AG20443 (cell line): ENCODE results near the gene PAGR1.
"Not testable (repeated sequence)": the region's sequence is repeated elsewhere in the genome, so short reads cannot be mapped to it uniquely, and the experiment has no call there.

Experiments
- DNase-seq: peaks from one replicate; pipeline ENCODE4 v3.0.0; 2012; ENCODE audit warnings: low spot score, mixed read lengths

PAGR1 gene

GRCh38 chr16:29791845-29792807 is 23.8 kb upstream of the PAGR1 start:
- no peak for DNase-seq

GRCh38 chr16:29793153-29793552 is 22.8 kb upstream of the PAGR1 start:
- not testable (repeated sequence) for DNase-seq

- DNase-seq = no peak
Measured at GRCh38 chr16:29794231-29794710, 21.7 kb upstream of the PAGR1 start.

GRCh38 chr16:29802416-29802935 is 13.5 kb upstream of the PAGR1 start:
- DNase-seq = no peak

GRCh38 chr16:29804020-29804419 is 11.9 kb upstream of the PAGR1 start:
- no peak for DNase-seq

GRCh38 chr16:29804455-29805231 is 11.3 kb upstream of the PAGR1 start:
- no peak for DNase-seq

GRCh38 chr16:29805232-29806098 is 10.5 kb upstream of the PAGR1 start:
- DNase-seq = peak; percentile 95

- DNase-seq = peak; percentile 93
Measured at GRCh38 chr16:29806099-29806579, 9.8 kb upstream of the PAGR1 start, which contains the start of gene MAZ. TSS of gene MAZ (plus strand) at chr16:29806529. CDS start at chr16:29806702, 173 bp downstream.

- DNase-seq = no peak
Measured at GRCh38 chr16:29806641-29807425, 9.1 kb upstream of the PAGR1 start.

- DNase-seq = peak; percentile 72
Measured at GRCh38 chr16:29807426-29808218, 8.3 kb upstream of the PAGR1 start.

- no peak for DNase-seq
Measured at GRCh38 chr16:29808219-29808900, 7.6 kb upstream of the PAGR1 start.

GRCh38 chr16:29809031-29809747 is 6.8 kb upstream of the PAGR1 start:
- DNase-seq = no peak

- no peak for DNase-seq
Measured at GRCh38 chr16:29809850-29810698, 5.9 kb upstream of the PAGR1 start.

GRCh38 chr16:29810699-29811169 is 5.2 kb upstream of the PAGR1 start:
- no peak for DNase-seq

GRCh38 chr16:29811170-29811895 is 4.6 kb upstream of the PAGR1 start:
- DNase-seq = peak; percentile 87

- DNase-seq = peak; percentile 24
Measured at GRCh38 chr16:29811896-29812665, 3.9 kb upstream of the PAGR1 start, which contains the start of gene PRRT2. TSS of gene PRRT2 (plus strand) at chr16:29812193. CDS start at chr16:29813055, 862 bp downstream.
